A673 (cell line): ENCODE data around the gene OR5AC2.

Experiments
- EZH2 ChIP-seq: fragments of 200-600 bp; sonication (generic); IDR thresholded peaks from 2 replicates; pipeline ENCODE4 v1.6.1; 2017; ENCODE audit warnings: borderline replicate concordance, low read depth, mild to moderate bottlenecking, mixed read lengths, antibody characterized with exemption, low read length; ENCODE audit not compliant: poor library complexity, severe bottlenecking
- TF ChIP-seq, protein P1 (sequence below): fragments of 300-800, 200-600 bp; sonication (generic); conservative IDR thresholded peaks from 2 replicates; pipeline ENCODE4 v1.5.1; 2017; ENCODE audit warnings: low read depth, mild to moderate bottlenecking, antibody characterized with exemption, low read length, moderate library complexity, mixed read lengths

DNA sequence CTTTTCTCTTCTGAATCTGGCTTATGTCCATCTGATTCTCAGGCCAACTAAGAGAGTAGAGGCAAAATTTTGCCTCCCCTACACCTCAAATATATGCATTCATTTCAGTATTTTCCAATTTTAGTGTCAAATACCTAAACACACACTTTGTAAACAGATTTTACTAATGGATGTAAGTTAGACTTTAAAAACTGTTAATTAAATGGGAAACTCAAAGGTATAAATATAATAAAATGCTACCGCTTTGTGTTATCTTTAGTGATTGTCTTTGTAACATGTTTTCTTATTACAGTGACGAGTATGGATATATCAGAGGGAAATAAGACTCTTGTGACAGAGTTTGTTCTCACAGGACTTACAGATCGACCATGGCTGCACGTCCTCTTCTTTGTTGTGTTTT lies at the start of gene OR5AC2:
- TF ChIP-seq, protein P1, sequence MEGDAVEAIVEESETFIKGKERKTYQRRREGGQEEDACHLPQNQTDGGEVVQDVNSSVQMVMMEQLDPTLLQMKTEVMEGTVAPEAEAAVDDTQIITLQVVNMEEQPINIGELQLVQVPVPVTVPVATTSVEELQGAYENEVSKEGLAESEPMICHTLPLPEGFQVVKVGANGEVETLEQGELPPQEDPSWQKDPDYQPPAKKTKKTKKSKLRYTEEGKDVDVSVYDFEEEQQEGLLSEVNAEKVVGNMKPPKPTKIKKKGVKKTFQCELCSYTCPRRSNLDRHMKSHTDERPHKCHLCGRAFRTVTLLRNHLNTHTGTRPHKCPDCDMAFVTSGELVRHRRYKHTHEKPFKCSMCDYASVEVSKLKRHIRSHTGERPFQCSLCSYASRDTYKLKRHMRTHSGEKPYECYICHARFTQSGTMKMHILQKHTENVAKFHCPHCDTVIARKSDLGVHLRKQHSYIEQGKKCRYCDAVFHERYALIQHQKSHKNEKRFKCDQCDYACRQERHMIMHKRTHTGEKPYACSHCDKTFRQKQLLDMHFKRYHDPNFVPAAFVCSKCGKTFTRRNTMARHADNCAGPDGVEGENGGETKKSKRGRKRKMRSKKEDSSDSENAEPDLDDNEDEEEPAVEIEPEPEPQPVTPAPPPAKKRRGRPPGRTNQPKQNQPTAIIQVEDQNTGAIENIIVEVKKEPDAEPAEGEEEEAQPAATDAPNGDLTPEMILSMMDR = no peak
- TF ChIP-seq EZH2 = no peak
